ENCODE measurements around the gene SPATA31E1.

The SPATA31E1 gene

GRCh38 chr9:87868175-87868574, 14.5 kb upstream of the SPATA31E1 start:
- TF ChIP-seq, protein P1, sequence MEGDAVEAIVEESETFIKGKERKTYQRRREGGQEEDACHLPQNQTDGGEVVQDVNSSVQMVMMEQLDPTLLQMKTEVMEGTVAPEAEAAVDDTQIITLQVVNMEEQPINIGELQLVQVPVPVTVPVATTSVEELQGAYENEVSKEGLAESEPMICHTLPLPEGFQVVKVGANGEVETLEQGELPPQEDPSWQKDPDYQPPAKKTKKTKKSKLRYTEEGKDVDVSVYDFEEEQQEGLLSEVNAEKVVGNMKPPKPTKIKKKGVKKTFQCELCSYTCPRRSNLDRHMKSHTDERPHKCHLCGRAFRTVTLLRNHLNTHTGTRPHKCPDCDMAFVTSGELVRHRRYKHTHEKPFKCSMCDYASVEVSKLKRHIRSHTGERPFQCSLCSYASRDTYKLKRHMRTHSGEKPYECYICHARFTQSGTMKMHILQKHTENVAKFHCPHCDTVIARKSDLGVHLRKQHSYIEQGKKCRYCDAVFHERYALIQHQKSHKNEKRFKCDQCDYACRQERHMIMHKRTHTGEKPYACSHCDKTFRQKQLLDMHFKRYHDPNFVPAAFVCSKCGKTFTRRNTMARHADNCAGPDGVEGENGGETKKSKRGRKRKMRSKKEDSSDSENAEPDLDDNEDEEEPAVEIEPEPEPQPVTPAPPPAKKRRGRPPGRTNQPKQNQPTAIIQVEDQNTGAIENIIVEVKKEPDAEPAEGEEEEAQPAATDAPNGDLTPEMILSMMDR (conservative IDR thresholded peaks at IDR 0.05; ENCODE audit: low read depth), result no peak
- H3K27ac ChIP-seq, result no peak overlapping the region
- CTCF ChIA-PET, result no interaction called here
- POLR2A ChIA-PET (ENCODE audit: low non-redundant PET), result no interaction called here
- no peak for DNase-seq (ENCODE audit: low spot score)

- POLR2A ChIA-PET (ENCODE audit: low non-redundant PET), result no interaction called here
- TF ChIP-seq, protein P1 (conservative IDR thresholded peaks at IDR 0.05; ENCODE audit: low read depth), result no peak
- DNase-seq (ENCODE audit: low spot score), result no peak
- CTCF ChIA-PET, result no interaction called here
- no peak overlapping the region for H3K27ac ChIP-seq
Measured at GRCh38 chr9:87868635-87869034, 14.0 kb upstream of the SPATA31E1 start.

- TF ChIP-seq, protein P1 (conservative IDR thresholded peaks at IDR 0.05; ENCODE audit: low read depth), result no peak
- DNase-seq (ENCODE audit: low spot score), result no peak
- H3K27ac ChIP-seq, result no peak overlapping the region
- POLR2A ChIA-PET (ENCODE audit: low non-redundant PET), result no interaction called here
- CTCF ChIA-PET, result no interaction called here
Measured at GRCh38 chr9:87869082-87869481, 13.6 kb upstream of the SPATA31E1 start.

DNA sequence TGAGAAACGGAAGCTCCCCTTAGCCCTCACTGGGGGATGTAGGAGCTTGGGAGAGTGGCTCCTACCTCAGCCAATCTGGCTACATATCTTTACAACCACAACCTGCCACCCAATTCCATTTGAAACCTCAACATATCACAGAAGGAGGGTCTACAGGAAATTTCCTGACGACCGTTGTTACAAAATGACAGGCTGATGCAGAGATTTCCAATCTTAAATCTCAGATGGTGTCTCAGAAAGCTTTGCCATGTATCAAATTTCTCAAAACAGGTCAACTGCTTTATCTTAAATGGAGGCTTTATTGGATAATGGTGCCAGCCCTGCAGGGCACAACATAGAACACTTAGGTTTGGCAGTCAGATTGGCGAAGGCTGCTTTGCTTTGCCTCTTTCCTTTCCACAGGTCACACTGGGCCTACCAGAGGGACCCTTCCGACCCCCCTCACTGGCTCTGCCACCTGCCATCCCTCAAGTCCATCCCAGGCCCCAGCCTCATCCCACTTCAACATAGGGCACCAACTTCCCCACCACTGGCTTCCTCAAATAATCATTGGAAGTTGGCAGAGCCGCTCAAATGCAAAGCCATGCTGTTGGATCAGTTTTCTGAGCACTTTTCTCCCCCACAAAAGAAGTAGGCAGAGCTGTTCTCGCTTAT, 11.1 kb upstream of the SPATA31E1 start:
- ChIA-PET POLR2A (ENCODE audit: low non-redundant PET) (no interaction called here), CTCF (no interaction called here)
- TF ChIP-seq, protein P1 (conservative IDR thresholded peaks at IDR 0.05; ENCODE audit: low read depth), result no peak
- no peak overlapping the region for H3K27ac ChIP-seq
- DNase-seq (ENCODE audit: low spot score), result no peak

GRCh38 chr9:87872079-87872624, 10.5 kb upstream of the SPATA31E1 start:
- DNase-seq (ENCODE audit: low spot score), result no peak
- TF ChIP-seq, protein P1 (conservative IDR thresholded peaks at IDR 0.05; ENCODE audit: low read depth), result no peak
- ChIA-PET CTCF (no interaction called here), POLR2A (ENCODE audit: low non-redundant PET) (no interaction called here)
- H3K27ac ChIP-seq, result no peak overlapping the region

GRCh38 chr9:87873607-87874303, 8.9 kb upstream of the SPATA31E1 start:
- TF ChIP-seq, protein P1 (conservative IDR thresholded peaks at IDR 0.05; ENCODE audit: low read depth), result no peak

More at GRCh38 chr9:87873607-87874303, 8.9 kb upstream of the SPATA31E1 start:
- CTCF ChIA-PET, result interaction anchor here (1.7 kb wide), 1 partner anchor 61 kb away, joined by 3 read pairs; no protein-coding TSS in a partner anchor
- DNase-seq (ENCODE audit: low spot score), result no peak
- H3K27ac ChIP-seq, result no peak overlapping the region
- POLR2A ChIA-PET (ENCODE audit: low non-redundant PET), result no interaction called here

All from RWPE1 (cell line).